ENCODE data around the gene COPG2.

Gene COPG2

DNA sequence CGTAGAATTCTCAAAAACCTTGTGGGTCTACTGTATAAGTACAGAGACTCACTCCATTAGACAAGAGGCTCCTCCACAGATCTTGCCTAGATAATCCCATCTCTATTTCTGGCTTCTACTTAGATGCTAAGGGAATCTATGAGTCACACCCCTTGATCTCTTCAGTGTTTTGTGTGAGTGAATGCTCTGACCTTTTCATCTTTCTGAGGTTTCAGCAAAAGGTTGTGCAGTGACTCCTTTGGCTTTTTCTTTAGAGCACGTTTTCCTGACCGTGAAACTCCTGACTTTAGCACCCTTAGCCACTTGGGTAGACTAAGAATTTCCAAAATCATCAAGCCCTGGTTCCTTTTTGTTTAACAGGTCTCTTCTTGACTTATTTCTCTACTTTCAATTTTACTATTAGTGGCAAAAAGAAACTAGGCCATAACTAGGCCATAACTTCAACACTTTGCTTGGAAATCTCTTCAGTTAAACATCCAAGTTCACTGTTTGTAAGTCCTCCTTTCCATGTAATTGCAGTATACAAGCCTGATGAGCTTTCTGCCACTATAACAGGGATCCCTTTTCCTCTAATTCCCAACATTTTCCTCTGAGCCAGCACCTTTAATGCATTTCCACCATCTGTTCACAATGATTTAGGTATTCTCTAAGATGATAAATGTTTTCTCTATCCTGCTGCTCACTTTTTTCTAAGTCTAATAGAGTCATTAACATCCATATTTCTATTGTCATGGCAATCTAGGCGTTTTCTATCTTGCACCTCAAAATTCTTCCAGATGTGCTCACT is 19.4 kb downstream of the COPG2 start:
- Histone ChIP-seq H3K9ac (ENCODE audit: low read depth, low read length) (no peak overlapping the region), H3K27ac (ENCODE audit: low read depth, low read length) (no peak overlapping the region), H3K27me3 (ENCODE audit: insufficient read depth, low read length) (no peaks in the 10 kb centered on the region), H3K36me3 (ENCODE audit: insufficient read depth, low read length) (peaks cover 55% of the 10 kb centered on the region), H3K9me3 (ENCODE audit: insufficient read depth, low read depth, low read length) (no peaks in the 10 kb centered on the region), H3K4me3 (ENCODE audit: low read length) (no peak overlapping the region), H3K4me1 (ENCODE audit: insufficient read depth, low read length) (no peaks in the 10 kb centered on the region; the same call in 1 of the 2 replicates)
- WGBS: 91% methylated on average over 4 of the region's 4 CpGs

DNA sequence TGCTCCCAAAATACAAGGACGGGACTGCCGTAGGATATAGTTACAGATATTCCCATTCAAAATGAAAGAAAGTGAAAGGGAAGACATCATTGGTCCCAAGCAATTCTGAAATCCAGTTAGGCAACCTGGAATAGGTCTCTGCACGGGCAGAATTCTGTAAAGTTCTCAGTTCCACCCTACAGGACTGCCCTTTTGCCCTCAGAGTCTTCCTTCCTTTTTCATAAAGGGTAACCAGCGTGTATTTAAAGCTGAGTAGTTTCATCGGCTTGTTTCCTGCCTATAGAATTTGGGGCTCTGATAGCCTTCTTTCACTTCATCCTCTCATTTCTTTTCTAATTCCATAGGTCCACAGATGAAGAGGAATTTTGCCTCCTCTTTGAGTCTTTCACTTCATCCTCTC is 20.0 kb downstream of the COPG2 start:
- no peaks in the 10 kb centered on the region for H3K27me3 ChIP-seq (ENCODE audit: insufficient read depth, low read length)
- H3K36me3 ChIP-seq (ENCODE audit: insufficient read depth, low read length): peaks cover 56% of the 10 kb centered on the region
- H3K9ac ChIP-seq (ENCODE audit: low read depth, low read length): no peak overlapping the region
- H3K4me1 ChIP-seq (ENCODE audit: insufficient read depth, low read length): no peaks in the 10 kb centered on the region; the same call in 1 of the 2 replicates
- WGBS: 94% methylated on average over 5 of the region's 5 CpGs
- no peaks in the 10 kb centered on the region for H3K9me3 ChIP-seq (ENCODE audit: insufficient read depth, low read depth, low read length)
- no peak overlapping the region for H3K4me3 ChIP-seq (ENCODE audit: low read length)
- H3K27ac ChIP-seq (ENCODE audit: low read depth, low read length): no peak overlapping the region

DNA sequence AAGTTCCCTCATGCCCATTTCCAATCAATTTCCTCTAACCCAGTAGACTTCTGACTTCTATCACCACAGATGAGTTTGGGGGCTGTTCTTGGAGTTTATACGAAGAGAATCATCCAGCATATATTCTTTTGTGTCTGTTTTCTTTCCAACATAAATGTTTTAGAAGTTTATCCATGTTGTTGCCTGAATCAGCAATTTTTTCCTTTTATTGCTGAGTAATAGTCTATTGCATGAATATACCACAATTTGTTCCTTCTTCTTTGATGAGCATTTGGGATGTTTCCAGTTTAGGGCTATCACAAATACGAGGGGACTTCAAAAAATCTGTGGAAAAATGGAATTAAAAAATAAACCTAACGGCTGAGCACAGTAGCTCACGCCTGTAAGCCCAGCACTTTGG is 26.2 kb downstream of the COPG2 start:
- no peak overlapping the region for H3K4me3 ChIP-seq (ENCODE audit: low read length)
- no peak overlapping the region for H3K27ac ChIP-seq (ENCODE audit: low read depth, low read length)
- 97% methylated on average over 3 of the region's 4 CpGs for WGBS
- H3K27me3 ChIP-seq (ENCODE audit: insufficient read depth, low read length): no peaks in the 10 kb centered on the region
- H3K36me3 ChIP-seq (ENCODE audit: insufficient read depth, low read length): peaks cover 50% of the 10 kb centered on the region
- H3K9me3 ChIP-seq (ENCODE audit: insufficient read depth, low read depth, low read length): peaks cover 21% of the 10 kb centered on the region; the same call in 1 of the 2 replicates
- H3K9ac ChIP-seq (ENCODE audit: low read depth, low read length): no peak overlapping the region
- no peaks in the 10 kb centered on the region for H3K4me1 ChIP-seq (ENCODE audit: insufficient read depth, low read length)

- Histone ChIP-seq H3K9ac (ENCODE audit: low read depth, low read length) (no peak overlapping the region), H3K4me1 (ENCODE audit: insufficient read depth, low read length) (no peaks in the 10 kb centered on the region), H3K9me3 (ENCODE audit: insufficient read depth, low read depth, low read length) (peaks cover 26% of the 10 kb centered on the region; the same call in 1 of the 2 replicates), H3K27me3 (ENCODE audit: insufficient read depth, low read length) (no peaks in the 10 kb centered on the region), H3K36me3 (ENCODE audit: insufficient read depth, low read length) (peaks cover 46% of the 10 kb centered on the region), H3K27ac (ENCODE audit: low read depth, low read length) (no peak overlapping the region), H3K4me3 (ENCODE audit: low read length) (no peak overlapping the region)
- WGBS: over 99% methylated on average over 3 of the region's 3 CpGs
Observed at GRCh38 chr7:130641497-130641896, 27.1 kb downstream of the COPG2 start.

DNA sequence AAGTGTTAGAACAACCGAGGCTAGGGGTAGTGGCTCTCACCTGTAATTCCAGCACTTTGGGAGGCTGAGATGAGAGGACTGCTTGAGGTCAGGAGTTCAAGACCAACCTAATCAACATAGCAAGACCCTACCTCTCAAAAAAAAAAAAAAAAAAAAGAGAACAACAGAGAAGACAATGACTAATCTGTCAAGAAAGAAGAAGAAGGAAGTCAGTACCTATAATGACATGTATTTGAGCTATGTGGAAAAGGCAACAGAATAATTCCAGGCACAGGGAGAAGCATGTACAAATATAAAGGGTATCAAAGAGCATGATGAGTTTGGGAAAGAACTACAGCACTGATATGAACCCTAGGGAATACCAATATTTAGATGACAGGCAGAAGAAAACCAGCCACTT is 27.5 kb downstream of the COPG2 start:
- H3K36me3 ChIP-seq (ENCODE audit: insufficient read depth, low read length): peaks cover 44% of the 10 kb centered on the region
- peaks cover 27% of the 10 kb centered on the region; the same call in 1 of the 2 replicates for H3K9me3 ChIP-seq (ENCODE audit: insufficient read depth, low read depth, low read length)
- H3K4me3 ChIP-seq (ENCODE audit: low read length): no peak overlapping the region
- no peak overlapping the region for H3K27ac ChIP-seq (ENCODE audit: low read depth, low read length)
- H3K9ac ChIP-seq (ENCODE audit: low read depth, low read length): no peak overlapping the region
- 100% methylated on average over 1 of the region's 1 CpG for WGBS
- no peaks in the 10 kb centered on the region for H3K27me3 ChIP-seq (ENCODE audit: insufficient read depth, low read length)
- H3K4me1 ChIP-seq (ENCODE audit: insufficient read depth, low read length): no peaks in the 10 kb centered on the region

DNA sequence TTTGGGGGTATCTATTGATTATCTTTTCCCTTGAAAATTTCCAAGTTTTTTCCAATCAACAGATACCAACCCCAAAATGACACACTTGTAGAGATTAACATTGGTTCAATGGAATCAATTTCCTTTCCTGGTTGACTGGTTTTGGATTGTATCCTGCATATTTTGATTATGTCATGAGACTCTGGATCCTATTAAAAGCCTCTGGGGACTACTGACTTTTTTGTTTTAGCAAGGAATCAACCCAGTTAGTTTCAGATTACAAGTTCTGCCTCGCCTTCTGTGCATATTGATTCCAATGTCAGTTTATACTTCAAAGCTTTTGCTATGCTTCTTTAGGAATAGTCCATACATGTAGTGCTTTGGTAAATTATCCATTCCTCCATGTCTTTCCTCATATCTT is 29.2 kb downstream of the COPG2 start:
- 100% methylated on average over 1 of the region's 1 CpG for WGBS
- H3K27me3 ChIP-seq (ENCODE audit: insufficient read depth, low read length): no peaks in the 10 kb centered on the region
- H3K9ac ChIP-seq (ENCODE audit: low read depth, low read length): no peak overlapping the region
- no peak overlapping the region for H3K27ac ChIP-seq (ENCODE audit: low read depth, low read length)
- H3K4me3 ChIP-seq (ENCODE audit: low read length): no peak overlapping the region
- peaks cover 27% of the 10 kb centered on the region; the same call in 1 of the 2 replicates for H3K9me3 ChIP-seq (ENCODE audit: insufficient read depth, low read depth, low read length)
- H3K4me1 ChIP-seq (ENCODE audit: insufficient read depth, low read length): no peaks in the 10 kb centered on the region
- peaks cover 32% of the 10 kb centered on the region for H3K36me3 ChIP-seq (ENCODE audit: insufficient read depth, low read length)

GRCh38 chr7:130632111-130632510 is 36.4 kb downstream of the COPG2 start:
- Histone ChIP-seq H3K27me3 (ENCODE audit: insufficient read depth, low read length) (no peaks in the 10 kb centered on the region), H3K4me1 (ENCODE audit: insufficient read depth, low read length) (no peaks in the 10 kb centered on the region), H3K9ac (ENCODE audit: low read depth, low read length) (no peak overlapping the region), H3K4me3 (ENCODE audit: low read length) (no peak overlapping the region), H3K36me3 (ENCODE audit: insufficient read depth, low read length) (no peaks in the 10 kb centered on the region), H3K9me3 (ENCODE audit: insufficient read depth, low read depth, low read length) (peaks cover 11% of the 10 kb centered on the region; the same call in 1 of the 2 replicates), H3K27ac (ENCODE audit: low read depth, low read length) (no peak overlapping the region)

GRCh38 chr7:130628901-130629300 is 39.6 kb downstream of the COPG2 start:
- no peaks in the 10 kb centered on the region for H3K27me3 ChIP-seq (ENCODE audit: insufficient read depth, low read length)

DNA sequence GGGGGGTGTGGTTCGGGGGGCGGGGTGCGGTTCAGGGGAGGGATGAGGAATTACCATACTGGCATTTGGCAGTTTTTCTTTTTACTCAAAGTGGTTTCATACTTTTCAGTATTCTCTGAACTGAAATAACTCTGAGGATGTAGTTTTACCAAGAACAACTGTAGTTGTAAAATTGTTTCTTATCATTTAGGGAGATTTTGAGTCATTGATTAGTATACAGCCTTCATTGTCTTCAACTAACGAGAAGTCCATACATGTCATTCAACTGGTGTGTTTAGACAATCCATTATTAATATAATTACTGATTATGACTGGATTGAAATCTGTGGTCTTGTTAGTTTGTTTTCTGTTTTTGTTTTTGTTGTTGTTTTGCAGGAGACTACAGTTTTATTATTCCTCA is 40.8 kb downstream of the COPG2 start:
- Histone ChIP-seq H3K4me1 (ENCODE audit: insufficient read depth, low read length) (no peaks in the 10 kb centered on the region), H3K27me3 (ENCODE audit: insufficient read depth, low read length) (no peaks in the 10 kb centered on the region), H3K27ac (ENCODE audit: low read depth, low read length) (no peak overlapping the region), H3K36me3 (ENCODE audit: insufficient read depth, low read length) (peaks cover 4% of the 10 kb centered on the region; the same call in 1 of the 2 replicates), H3K9ac (ENCODE audit: low read depth, low read length) (no peak overlapping the region), H3K9me3 (ENCODE audit: insufficient read depth, low read depth, low read length) (peaks cover 8% of the 10 kb centered on the region; the same call in 1 of the 2 replicates), H3K4me3 (ENCODE audit: low read length) (no peak overlapping the region)
- no CpG with 5 or more reads among the region's 4 CpGs for WGBS

More at GRCh38 chr7:130628901-130629300, 39.6 kb downstream of the COPG2 start:
- no peak overlapping the region for H3K27ac ChIP-seq (ENCODE audit: low read depth, low read length)
- WGBS: 94% methylated on average over 1 of the region's 1 CpG
- H3K9me3 ChIP-seq (ENCODE audit: insufficient read depth, low read depth, low read length): peaks cover 8% of the 10 kb centered on the region; the same call in 1 of the 2 replicates
- no peak overlapping the region for H3K4me3 ChIP-seq (ENCODE audit: low read length)
- H3K4me1 ChIP-seq (ENCODE audit: insufficient read depth, low read length): no peaks in the 10 kb centered on the region
- no peak overlapping the region for H3K9ac ChIP-seq (ENCODE audit: low read depth, low read length)
- peaks cover 4% of the 10 kb centered on the region; the same call in 1 of the 2 replicates for H3K36me3 ChIP-seq (ENCODE audit: insufficient read depth, low read length)

- peaks cover 4% of the 10 kb centered on the region; the same call in 1 of the 2 replicates for H3K9me3 ChIP-seq (ENCODE audit: insufficient read depth, low read depth, low read length)
- H3K4me3 ChIP-seq (ENCODE audit: low read length): no peak overlapping the region
- H3K27ac ChIP-seq (ENCODE audit: low read depth, low read length): no peak overlapping the region
- H3K4me1 ChIP-seq (ENCODE audit: insufficient read depth, low read length): no peaks in the 10 kb centered on the region
- H3K36me3 ChIP-seq (ENCODE audit: insufficient read depth, low read length): peaks cover 4% of the 10 kb centered on the region; the same call in 1 of the 2 replicates
- 94% methylated on average over 1 of the region's 2 CpGs for WGBS
- H3K27me3 ChIP-seq (ENCODE audit: insufficient read depth, low read length): no peaks in the 10 kb centered on the region
- H3K9ac ChIP-seq (ENCODE audit: low read depth, low read length): no peak overlapping the region
Observed at GRCh38 chr7:130622866-130623265, 45.7 kb downstream of the COPG2 start.

- no peaks in the 10 kb centered on the region for H3K27me3 ChIP-seq (ENCODE audit: insufficient read depth, low read length)
- peaks cover 58% of the 10 kb centered on the region for H3K36me3 ChIP-seq (ENCODE audit: insufficient read depth, low read length)
- 98% methylated on average over 2 of the region's 2 CpGs for WGBS
- H3K4me1 ChIP-seq (ENCODE audit: insufficient read depth, low read length): no peaks in the 10 kb centered on the region
- peaks cover 4% of the 10 kb centered on the region; the same call in 1 of the 2 replicates for H3K9me3 ChIP-seq (ENCODE audit: insufficient read depth, low read depth, low read length)
- no peak overlapping the region for H3K27ac ChIP-seq (ENCODE audit: low read depth, low read length)
- H3K9ac ChIP-seq (ENCODE audit: low read depth, low read length): no peak overlapping the region
- H3K4me3 ChIP-seq (ENCODE audit: low read length): no peak overlapping the region
Observed at GRCh38 chr7:130615583-130615982, 53.0 kb downstream of the COPG2 start.
